ENCODE measurements around the gene SLC27A3. TPM values are rescaled to one million over a fixed set of nuclear protein-coding genes. Genes with fewer than 3 reads are reported as not detected.

Gene SLC27A3
- total and polyA plus RNA-seq, 9 of the 15 experiments (the other 6 are each of a cell fraction or from before 2014, with no cell fraction given) = 0.57 to 5.2 (median 2.8) TPM

DNA sequence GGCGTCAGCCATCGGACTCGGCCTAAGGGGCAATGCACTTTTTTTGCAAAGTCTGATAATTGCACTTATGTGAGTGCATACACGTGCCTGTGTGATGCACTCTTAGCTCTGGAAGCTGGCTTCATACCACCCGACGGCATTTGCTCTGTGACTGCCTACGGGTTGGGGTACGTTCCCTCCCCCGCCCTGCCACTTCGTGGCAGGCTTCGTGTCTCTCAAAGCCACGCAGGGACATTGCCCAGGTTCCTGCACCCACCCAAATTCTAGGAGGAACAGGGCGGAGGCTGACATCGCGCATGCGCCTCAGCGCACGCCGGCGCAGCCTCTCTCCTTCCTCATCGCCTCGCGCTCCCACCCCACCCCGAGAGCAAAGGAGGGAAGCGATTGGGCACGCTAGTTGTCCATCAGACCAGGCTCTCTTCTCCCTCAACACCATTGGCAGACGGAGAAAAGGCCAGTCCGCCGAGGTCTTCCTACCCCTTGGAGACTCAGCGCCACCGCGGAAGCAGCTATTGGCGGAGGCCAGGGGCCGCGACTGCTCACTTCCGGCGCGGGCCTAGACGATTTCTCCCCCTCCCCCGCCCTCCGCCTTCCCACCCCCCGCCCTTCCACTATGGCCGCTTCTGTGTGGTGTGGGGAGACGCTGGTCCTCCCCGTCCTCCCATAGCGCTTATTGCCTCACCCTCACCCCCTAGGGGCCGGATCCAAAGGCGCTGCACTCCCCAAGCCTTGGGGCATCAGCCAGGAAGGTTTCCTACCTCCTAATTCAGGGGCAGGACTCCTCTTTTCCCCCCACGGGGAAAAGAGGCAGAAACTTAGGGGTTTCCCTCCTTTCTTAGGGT, 47.5 kb upstream of the SLC27A3 start, which contains the start of gene INTS3 (continued):
- TF ChIP-seq, protein P1, sequence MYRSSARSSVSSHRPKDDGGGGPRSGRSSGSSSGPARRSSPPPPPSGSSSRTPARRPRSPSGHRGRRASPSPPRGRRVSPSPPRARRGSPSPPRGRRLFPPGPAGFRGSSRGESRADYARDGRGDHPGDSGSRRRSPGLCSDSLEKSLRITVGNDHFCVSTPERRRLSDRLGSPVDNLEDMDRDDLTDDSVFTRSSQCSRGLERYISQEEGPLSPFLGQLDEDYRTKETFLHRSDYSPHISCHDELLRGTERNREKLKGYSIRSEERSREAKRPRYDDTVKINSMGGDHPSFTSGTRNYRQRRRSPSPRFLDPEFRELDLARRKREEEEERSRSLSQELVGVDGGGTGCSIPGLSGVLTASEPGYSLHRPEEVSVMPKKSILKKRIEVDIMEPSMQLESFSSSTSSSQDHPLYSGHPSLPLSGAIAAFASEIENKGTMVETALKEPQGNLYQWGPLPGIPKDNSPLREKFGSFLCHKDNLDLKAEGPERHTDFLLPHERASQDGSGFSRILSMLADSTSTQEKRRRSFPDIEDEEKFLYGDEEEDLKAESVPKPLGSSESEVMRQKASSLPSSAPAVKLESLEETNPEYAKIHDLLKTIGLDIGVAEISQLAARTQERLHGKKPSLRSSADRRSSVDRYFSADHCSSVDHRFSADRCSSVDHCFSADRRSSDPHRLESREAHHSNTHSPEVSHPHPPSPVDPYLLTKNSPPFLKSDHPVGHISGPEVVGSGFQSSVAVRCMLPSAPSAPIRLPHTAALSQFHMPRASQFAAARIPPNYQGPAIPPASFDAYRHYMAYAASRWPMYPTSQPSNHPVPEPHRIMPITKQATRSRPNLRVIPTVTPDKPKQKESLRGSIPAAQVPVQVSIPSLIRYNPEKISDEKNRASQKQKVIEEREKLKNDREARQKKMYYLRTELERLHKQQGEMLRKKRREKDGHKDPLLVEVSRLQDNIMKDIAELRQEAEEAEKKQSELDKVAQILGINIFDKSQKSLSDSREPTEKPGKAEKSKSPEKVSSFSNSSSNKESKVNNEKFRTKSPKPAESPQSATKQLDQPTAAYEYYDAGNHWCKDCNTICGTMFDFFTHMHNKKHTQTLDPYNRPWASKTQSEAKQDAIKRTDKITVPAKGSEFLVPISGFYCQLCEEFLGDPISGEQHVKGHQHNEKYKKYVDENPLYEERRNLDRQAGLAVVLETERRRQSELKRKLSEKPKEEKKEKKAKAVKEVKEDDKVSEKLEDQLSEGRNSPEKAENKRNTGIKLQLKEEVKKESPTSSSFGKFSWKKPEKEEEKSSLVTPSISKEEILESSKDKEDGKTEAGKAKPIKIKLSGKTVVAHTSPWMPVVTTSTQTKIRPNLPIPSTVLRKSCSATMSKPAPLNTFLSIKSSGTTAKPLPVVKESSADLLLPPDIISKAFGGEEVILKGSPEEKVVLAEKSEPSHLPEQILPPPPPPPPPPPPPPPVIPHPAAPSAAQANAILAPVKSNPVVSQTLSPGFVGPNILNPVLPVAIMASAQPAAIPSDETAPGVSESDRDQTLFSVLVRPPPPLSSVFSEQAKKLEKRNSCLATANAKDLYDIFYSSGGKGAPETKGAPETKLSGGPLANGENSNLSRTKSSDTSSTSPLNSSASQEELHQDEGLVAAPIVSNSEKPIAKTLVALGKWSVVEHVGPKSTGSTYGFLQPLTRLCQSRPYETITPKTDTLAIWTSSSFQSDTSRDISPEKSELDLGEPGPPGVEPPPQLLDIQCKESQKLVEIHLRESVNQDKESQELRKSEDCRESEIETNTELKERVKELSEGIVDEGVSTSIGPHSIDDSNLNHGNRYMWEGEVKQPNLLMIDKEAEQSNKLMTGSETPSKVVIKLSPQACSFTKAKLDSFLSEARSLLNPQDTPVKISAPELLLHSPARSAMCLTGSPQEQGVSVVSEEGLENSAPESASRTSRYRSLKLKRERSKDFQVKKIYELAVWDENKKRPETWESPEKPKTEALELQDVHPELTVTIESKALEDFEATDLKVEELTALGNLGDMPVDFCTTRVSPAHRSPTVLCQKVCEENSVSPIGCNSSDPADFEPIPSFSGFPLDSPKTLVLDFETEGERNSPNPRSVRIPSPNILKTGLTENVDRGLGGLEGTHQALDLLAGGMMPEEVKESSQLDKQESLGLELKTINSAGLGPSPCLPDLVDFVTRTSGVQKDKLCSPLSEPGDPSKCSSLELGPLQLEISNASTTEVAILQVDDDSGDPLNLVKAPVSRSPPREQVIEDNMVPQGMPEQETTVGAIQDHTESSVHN (IDR thresholded peaks at IDR 0.05; ENCODE audit: borderline replicate concordance in 1 of 2, low read depth in 1 of 2) = no peak
- TF ChIP-seq NBN (IDR thresholded peaks at IDR 0.05; ENCODE audit: low read depth) (no peak), POLR2H (tag; IDR thresholded peaks at IDR 0.05; ENCODE audit: low read depth) (peak; percentile 70), KLF13 (tag; IDR thresholded peaks at IDR 0.05; ENCODE audit: borderline replicate concordance, low read depth) (no peak; the same call in 1 of the 2 replicates), DIDO1 (tag; IDR thresholded peaks at IDR 0.05; ENCODE audit: low read depth) (no peak), RUNX1 (IDR thresholded peaks at IDR 0.05; ENCODE audit: low read depth) (no peak), ZNF655 (CRISPR knock-in tag; IDR thresholded peaks at IDR 0.05) (no peak), FOXA1 (IDR thresholded peaks at IDR 0.05; ENCODE audit: borderline replicate concordance) (no peak), IRF2 (CRISPR knock-in tag; IDR thresholded peaks at IDR 0.05) (no peak), MCM3 (IDR thresholded peaks at IDR 0.05) (no peak), EGR1 (conservative IDR thresholded peaks at IDR 0.05) (no peak), CREBBP (IDR thresholded peaks at IDR 0.05; ENCODE audit: low read depth, low read length) (no peak), LARP7 (IDR thresholded peaks at IDR 0.05) (no peak), KDM4B (IDR thresholded peaks at IDR 0.05; ENCODE audit: borderline replicate concordance in 2 of 2, low read depth in 1 of 2) (0 out of 4 replicates have a peak, but pooled peaks of 1 of the 2 experiments have one; percentile 32), PML (IDR thresholded peaks at IDR 0.05; ENCODE audit: low read length) (peak; percentile 27; the same call in 1 of the 2 replicates), ZSCAN32 (CRISPR knock-in tag; IDR thresholded peaks at IDR 0.05) (no peak)
- TF ChIP-seq, protein P2, sequence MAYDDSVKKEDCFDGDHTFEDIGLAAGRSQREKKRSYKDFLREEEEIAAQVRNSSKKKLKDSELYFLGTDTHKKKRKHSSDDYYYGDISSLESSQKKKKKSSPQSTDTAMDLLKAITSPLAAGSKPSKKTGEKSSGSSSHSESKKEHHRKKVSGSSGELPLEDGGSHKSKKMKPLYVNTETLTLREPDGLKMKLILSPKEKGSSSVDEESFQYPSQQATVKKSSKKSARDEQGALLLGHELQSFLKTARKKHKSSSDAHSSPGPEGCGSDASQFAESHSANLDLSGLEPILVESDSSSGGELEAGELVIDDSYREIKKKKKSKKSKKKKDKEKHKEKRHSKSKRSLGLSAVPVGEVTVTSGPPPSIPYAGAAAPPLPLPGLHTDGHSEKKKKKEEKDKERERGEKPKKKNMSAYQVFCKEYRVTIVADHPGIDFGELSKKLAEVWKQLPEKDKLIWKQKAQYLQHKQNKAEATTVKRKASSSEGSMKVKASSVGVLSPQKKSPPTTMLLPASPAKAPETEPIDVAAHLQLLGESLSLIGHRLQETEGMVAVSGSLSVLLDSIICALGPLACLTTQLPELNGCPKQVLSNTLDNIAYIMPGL (CRISPR knock-in tag; IDR thresholded peaks at IDR 0.05) = no peak

All from K562 (cell line).